ENCODE measurements around the gene PDLIM1. TPM values are rescaled to one million over a fixed set of nuclear protein-coding genes. Genes with fewer than 3 reads are reported as not detected.
A peak's percentile ranks its signal among the peaks of the same experiment; 100 is the strongest.

PDLIM1 gene
- total RNA-seq, 1 donor from 2014 or later = 67.1 TPM

DNA sequence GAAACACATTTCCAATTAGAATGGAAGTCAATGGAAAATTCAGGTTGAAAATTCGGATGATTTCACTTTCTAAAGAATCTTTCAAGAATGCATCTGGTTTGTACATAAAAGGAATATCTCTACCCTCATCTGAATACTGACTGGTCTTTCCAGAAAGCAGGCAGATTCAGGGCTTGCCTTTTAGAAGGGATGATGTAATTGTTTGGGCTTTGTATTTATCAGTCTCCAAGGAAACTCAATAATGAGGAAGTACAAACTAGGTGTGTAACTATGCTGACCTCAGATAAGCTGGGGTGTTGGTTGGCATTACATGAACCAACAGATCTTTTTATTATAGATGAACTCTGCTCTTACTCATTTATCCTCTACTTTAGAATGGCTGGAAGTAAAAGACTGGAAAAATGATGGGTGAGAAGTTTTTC is 24.1 kb downstream of the PDLIM1 start:
- DNase-seq (ENCODE audit: low spot score) (no peak), ATAC-seq (peak; percentile 58)

DNA sequence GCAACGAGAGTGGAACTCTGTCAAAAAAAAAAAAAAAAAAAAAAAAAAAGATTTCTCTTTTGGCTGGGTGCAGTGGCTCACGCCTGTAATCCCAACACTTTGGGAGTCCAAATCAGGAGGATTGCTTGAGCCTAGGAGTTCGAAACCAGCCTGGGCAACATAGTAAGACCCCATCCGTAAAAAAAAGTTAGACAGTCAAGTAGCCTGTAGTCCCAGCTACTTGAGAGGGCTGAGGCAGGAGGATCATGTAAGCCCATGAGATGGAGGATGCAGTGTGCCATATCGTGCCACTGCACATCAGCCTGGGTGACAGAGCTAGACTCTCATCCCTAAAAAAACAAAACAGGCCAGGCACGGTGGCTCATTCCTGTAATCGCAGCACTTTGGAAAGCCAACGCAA is 25.2 kb downstream of the PDLIM1 start:
- no peak for DNase-seq (ENCODE audit: low spot score)
- ATAC-seq = no peak

DNA sequence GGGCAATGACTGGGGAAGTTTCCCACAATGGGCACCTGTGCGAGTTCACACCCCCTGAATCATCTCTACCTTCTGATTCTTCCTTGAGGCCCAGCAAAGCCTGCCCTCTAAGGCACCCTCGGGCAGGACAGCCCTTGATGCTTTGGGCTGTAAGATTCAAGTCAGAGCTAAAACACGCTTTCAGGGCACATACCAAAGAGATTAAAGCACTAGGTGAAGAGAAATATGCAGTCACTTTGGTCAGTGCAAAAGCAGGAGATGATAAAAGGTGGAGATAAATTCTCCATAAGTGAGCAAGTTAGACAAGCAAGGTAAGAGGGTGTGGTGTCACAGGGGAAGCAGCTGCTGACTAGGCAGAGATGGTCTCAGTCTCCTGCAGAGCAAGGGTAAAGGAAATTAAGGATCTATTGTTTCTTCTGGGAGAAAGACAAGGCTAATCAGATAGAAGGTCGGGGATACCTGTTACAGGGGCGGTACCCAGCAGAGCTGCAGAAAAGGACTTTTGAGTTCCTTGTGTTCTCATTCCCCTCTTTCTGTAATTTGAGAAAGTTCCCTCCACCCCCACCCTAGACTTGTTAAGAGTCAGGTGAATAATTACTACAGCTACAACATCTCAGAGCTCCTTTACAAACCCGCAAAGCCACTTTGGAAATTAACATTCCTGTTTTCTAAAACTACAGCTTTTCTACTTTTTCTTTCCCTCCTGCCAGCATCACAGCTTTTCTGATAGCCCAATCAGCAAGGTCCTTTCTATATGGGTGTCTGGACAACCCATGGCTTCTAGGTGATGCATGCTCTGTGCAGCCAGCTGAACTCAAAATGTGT is 26.4 kb downstream of the PDLIM1 start:
- no peak for ATAC-seq
- DNase-seq (ENCODE audit: low spot score) = no peak

DNA sequence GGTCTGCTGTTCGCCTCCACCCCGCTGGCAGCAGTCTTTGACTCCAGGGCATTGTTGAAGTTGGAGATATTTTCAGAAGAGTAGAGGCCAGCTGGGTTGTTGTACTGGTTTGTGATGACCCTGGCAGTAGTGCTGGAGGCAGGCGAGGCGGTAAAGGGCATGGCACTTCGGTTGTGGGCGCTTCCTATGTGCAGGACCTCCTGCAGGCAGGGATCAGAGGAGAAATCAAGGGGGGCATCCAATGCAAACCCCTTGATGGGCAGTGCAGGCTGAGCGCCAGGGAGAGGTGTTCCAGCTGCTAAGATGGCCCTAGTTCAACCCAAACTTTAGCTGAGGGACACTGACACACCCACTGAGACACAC is 27.0 kb downstream of the PDLIM1 start:
- DNase-seq (ENCODE audit: low spot score) = no peak
- ATAC-seq = no peak

DNA sequence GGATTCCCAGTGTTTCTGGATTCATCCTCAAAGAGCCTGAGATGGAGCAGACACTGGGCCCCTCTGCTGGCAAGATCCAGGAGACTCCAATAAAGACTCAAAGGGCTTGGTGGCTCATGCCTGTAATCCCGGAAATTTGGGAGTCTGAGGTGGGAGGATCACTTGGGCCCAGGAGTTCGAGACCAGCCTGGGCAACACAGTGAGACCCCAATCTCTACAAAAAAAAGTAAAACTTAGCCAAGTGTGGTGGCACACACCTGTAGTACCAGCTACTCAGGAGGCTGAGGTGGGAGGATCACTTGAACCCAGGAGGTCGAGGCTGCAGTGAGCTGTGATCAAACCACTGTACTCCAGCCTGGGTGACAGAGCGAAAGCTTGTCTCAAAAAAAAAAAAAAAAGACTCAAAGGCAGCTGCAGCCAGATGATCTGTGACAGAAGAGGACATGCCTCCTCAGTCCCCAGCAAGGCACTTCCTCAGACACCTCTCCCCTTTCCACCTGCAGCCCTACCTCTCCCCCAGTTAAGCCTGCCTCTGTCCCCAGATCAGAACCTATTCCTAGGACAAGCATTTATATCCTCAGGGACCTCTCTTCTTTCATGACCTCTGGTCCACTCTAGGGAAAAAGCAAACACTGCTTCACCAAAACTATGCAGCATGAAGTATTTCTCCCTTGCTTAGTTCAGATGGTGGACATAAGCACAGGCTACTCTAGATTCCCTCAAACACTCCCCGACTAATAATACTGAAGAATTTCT is 27.9 kb downstream of the PDLIM1 start:
- no peak for DNase-seq (ENCODE audit: low spot score)
- no peak for ATAC-seq

DNA sequence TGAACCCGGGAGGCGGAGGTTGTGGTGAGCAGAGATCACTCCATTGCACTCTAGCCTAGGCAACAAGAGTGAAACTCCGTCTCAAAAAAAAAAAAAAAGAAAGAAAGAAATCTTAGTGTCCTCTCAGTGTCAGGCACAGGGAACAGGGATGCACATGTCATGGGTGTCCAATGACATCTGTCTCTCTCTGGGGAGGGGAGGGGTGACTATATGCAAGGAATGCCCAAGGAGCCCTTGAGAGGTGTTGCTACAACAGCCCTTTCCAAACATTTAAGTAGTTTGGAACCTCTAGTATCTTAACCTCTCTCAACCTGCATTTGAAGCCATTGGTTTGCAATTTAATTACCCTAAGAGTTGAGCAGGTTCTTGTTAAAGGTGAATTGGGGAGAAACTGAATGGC is 28.9 kb downstream of the PDLIM1 start:
- DNase-seq (ENCODE audit: low spot score) (no peak), ATAC-seq (no peak)

DNA sequence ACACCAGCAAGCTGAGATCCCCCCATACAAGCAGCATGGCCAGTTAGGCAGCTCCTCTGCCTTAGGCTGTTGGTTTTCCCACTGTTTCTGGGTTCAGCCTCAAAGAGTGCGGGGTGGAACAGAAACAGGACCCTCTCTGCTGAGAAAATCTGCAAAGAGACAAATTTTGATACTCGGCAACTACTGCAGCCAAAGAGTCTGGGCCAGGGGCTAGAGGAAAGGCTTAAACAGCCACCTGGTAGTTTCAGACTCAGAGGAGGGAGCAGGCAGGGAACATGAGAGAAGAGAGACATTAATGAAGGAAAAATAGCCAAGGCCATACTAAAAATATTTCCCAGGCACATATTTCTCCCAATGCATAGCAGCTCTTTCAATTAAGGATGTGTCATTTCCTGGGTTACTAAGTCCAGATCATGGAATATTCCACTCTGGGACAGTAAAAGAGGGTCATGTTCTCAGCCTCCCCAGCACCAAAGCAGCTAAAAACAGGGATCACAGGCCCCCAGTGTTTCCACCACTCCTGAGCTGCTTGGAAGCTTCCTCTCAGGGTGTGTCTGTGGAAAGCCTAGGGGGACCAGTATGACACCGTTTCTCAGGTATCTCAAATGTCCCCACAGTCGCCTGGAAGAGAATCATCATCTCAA is 29.8 kb downstream of the PDLIM1 start:
- DNase-seq (ENCODE audit: low spot score) (no peak), ATAC-seq (peak; percentile 27)

DNA sequence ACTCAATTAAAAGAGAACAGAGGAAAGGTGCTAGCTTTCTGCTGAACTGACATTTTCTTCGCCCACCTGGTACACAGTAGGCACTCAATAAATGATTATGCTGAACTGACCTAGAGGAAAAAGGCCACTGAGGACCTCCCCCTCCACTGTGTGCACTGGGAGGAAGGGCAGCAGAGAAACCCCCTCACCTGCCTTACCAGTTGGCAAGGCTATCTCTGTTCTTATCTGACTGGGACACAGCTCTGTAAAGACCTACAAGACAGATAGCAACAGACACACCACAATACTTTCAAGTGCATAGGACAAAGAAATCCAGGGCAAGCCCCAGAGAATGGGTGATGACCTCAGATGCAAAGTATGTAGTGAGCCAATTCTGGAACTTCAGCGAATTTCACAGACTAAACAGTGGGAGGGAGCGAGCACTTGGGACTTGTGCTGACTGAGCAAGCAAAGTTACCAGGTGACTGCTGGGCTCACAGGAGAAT is 30.4 kb downstream of the PDLIM1 start:
- ATAC-seq (peak; percentile 84), DNase-seq (ENCODE audit: low spot score) (no peak)

DNA sequence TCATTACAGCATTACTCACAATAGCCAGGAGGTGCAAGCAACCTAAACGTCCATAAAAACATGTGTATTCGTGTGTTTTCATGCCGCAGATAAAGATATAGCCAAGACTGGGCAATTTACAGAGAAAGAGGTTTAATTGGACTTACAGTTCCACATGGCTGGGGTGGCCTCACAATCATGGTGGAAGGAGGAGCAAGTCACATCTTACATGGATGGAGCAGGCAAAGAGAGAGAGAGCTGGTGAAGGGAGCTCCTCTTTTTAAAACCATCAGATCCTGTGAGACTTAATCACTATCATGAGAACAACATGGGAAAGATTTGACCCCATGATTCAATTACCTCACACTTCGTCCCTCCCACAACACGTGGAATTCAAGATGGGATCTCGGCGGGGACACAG is 33.0 kb downstream of the PDLIM1 start:
- no peak for ATAC-seq
- DNase-seq (ENCODE audit: low spot score) = no peak

DNA sequence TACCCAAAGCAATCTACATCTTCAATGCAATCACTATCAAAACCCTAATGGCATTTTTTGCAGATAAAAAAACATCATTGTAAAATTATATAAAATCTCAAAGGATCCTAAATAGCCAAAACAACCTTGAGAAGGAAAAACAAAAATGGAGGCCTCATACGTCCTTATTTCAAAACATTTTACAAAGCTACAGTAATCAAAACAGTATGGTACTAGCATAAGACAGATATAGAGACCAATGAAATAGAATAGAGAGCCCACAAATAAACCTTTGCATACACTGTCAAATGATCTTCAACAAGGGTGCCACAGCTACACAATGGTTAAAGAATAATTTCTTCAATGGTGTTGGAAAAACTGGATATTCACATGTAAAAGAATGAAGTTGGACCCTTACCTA is 34.5 kb downstream of the PDLIM1 start:
- DNase-seq (ENCODE audit: low spot score) (no peak), ATAC-seq (no peak)

DNA sequence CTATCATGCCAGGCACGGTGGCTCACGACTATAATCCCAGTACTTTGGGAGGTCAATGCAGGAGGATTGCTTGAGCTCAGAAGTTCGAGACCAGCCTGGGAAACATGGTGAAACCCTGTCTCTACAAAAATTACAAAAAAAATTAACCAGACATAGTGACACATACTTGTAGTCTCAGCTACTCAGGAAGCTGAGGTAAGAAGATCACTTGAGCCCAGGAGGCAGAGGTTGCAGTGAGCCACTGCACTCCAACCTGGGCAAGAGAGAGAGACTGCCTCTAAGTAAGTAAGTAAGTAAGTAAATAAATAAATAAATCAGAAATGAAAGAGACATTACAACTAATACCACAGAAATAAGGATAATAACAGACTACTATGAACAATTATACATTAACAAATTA is 36.2 kb downstream of the PDLIM1 start:
- ATAC-seq (no peak), DNase-seq (ENCODE audit: low spot score) (no peak)

DNA sequence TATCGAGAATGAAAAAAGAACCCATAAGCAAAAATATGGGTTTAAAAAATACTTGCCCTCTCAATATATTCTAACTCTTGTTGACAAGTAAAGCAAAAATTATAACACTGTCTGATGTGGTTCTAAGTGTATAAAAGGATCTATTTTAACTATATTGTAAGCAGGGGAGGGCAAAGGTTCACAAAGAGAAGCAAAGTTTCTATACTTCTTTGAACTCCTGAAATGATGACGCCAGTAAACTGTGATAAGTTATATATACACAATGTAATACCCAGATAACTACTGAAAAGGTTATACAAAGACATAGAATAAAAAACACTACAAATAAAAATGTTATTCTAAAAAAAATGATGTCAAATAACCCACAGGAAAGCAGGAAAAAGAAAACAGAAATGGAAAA is 37.1 kb downstream of the PDLIM1 start:
- DNase-seq (ENCODE audit: low spot score) = no peak
- no peak for ATAC-seq

DNA sequence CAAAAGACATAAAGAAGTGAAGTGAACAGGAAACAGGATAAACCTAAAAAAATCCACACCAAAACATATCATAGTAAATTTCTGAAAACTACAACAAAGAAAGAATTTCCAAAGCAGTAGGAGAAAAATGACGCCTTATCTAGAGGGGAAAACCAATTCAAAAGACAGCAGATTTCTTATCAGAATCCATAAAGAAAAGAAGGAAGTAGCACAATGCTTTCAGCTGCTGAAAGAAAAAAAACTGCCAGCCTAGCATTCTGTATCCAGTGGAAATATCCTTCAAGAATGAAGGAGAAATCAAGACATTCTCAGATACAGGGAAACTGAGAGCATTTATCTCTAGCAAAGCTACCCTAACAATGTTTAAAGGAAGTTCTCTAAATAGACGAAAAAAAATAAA is 37.8 kb downstream of the PDLIM1 start:
- no peak for DNase-seq (ENCODE audit: low spot score)
- peak; percentile 30 for ATAC-seq

DNA sequence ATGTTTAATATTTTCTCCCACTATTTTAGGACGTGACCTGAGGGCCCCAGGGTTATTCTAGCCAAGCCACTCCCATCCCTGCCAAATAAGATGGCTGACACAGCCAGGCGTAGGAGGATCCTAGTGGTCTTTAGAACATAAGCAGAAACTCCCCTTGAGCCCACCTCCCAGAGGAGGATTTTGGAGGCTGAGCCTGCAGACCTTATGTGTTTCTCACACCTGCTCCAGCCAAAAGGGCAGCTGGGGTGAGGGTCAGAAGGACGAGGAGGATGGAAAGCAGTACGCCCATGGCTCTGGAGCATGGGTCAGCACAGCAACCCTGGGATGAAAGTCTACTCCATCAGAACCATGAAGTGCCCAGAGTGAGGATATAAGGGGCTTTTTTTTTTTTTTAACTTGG is 39.9 kb downstream of the PDLIM1 start:
- DNase-seq (ENCODE audit: low spot score) = no peak
- no peak for ATAC-seq

DNA sequence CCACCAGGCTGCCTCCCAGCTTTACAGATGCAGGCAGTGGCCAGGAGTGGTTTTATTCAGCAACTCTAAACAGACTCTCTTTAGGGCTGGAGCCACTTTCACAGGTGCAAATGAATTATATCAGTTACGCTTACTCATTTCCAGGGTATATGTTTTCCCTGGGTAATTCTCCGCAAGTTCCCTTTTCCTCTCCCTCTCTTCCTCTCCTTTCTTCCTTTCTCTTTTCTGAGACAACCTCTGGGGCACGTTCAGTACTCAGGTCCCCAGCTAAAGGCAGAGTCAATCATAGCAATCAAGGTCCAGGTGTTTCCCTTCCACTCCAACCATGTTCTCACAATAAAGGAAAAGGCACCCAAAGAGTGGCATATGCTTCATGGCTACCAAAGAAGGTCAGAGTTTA is 41.3 kb downstream of the PDLIM1 start:
- ATAC-seq (no peak), DNase-seq (ENCODE audit: low spot score) (no peak)

DNA sequence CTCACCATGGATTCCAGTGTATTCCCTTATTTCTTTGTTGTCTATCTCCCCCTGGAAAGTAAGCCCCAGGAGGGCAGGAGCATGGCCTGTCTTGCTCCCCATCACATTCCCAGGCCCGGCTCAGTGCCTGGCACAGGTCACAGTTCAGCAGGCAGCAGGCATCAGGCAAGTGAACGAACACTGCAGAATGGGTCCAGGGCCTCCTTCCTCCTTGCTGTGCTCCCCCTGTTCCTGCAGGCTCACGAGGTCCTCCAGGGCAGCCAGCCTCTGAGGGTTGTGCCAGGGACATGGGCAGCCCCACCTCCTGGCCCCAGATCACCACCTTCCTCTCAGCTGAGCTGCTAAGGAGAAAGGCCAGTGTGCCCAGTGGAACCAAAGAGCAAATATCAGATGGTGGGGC is 41.8 kb downstream of the PDLIM1 start:
- no peak for DNase-seq (ENCODE audit: low spot score)
- ATAC-seq = peak; percentile 59

DNA sequence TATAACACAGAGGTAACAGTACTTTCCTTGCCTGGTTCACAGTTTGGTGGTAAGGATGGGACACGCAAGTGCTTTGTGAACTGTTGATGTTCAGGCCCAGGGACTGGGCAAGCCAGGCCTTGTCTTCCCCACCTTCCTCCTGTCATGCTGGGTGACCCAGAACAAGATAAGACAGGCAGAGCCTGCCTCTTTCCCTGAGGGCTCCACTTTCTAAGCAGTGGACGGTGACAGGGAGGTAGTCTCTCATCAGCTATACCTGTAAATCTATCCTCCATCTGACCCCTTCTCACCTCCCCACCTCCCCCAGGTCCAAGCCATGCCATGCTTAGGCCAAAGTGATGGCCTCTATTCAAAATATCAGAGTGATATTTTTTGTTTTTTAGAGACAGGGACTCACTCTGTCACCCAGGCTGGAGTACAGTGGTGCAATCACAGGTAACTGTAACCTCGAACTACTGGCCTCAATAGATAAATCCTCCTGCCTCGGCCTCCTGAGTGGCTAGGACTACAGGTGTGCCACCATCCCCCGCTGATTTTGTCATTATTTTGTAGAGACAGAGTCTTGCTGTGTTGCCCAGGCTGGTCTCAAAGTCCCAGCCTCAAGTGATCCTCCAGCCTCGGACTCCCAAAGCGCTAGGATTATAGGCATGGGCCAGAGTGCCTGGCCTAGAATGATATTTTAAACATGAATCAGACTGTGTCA is 42.8 kb downstream of the PDLIM1 start:
- DNase-seq (ENCODE audit: low spot score) (no peak), ATAC-seq (no peak)

DNA sequence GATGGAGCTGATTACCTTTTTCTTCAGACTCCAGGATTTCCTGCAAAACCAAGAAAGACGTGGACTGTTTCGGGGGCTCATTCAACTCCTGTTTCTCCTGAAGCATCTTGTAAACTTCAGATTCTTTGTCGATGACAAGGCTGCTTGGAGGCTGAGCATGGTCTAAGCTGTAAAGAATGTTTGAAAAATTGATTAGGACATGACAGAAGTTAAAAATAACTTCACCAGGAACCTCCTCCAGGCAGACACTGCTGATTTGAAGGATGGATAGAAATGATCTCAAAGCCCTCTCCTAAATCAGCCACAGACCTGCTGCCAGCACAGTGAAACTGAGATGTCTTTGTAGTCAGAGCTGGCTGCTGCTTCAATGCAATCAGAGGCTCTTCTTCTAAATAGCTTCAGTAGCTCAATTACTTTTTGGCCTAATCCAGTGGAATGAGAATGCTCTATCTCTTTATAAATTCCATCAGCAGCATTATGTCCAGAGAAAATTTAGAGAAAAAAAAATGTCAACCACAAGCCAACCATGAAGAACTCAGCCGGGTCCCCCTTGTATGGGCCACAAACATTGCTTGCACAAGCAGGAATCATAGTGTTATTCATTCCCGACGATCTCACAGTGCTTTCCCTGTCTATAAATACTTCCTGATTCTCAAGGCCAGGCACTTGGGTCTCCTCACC is 43.5 kb downstream of the PDLIM1 start:
- no peak for ATAC-seq
- no peak for DNase-seq (ENCODE audit: low spot score)

DNA sequence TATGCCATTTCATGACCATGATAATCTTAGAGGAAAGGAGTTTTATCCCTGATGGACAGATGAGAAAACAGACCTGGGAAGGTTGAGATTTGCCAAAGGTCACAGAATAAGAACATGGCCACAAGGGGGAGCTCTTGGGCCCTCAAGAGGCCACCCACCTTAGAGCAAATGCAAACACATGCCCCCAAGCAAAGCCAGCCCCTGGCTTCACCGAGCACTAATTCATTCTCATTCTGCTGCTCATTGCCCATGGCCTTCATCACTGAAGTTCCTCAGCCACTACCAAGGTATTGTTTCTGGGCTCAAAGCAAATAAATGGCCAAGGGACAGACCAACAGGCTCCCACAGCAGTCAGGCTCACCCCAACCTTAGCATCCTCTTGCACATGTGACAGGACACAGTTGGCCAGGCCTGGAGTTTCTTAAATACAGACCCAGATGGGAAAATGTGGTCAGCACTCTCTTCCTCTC is 44.2 kb downstream of the PDLIM1 start:
- DNase-seq (ENCODE audit: low spot score) (peak; percentile 62), ATAC-seq (peak; percentile 77)

DNA sequence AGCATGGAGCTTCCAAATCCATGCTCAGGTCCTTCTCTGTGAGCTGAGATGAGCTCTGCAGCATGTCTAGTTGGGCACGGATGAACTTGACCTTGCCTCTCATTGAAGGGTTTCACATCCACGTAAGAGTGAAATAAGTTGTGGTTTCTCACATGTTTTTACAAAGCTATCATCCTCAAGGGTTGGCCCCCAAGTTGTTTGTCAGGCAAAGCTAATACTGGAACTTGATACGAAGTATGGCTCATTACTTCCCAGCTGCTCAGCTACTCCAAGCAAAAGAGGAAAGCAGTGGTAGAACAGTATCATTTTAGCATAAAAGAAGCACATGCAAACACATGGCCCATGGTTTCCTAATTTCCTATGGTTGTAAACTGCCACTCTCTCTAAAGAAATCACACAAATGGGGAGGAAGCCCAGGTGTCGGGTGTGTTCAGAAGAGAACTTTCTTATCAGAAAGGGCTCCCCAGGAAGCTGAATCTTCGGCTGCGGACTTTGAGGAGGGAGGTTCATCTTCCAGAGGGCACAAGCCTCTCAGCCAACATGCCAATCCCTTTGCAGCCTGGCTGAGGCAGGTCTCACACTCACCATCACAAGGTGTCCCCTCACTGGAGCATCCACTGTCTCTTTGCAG is 45.3 kb downstream of the PDLIM1 start:
- no peak for ATAC-seq
- no peak for DNase-seq (ENCODE audit: low spot score)
